Hepatocyte (in vitro differentiated cells): ENCODE data around the gene MXRA7. TPM values are rescaled to one million over a fixed set of nuclear protein-coding genes. Genes with fewer than 3 reads are reported as not detected.

Experiments
- DNase-seq: peaks from one replicate; pipeline ENCODE4 v3.0.0-alpha.2; 2016; ENCODE audit warnings: low spot score
- H2AFZ ChIP-seq: fragments of 200-600 bp; sonication (generic); 2 replicates; pipeline ENCODE4 v1.6.0; 2016; ENCODE audit warnings: antibody characterized with exemption, mild to moderate bottlenecking
- H3K27ac ChIP-seq: fragments of 200-600 bp; sonication (generic); 2 replicates; pipeline ENCODE4 v1.5.1; 2016; ENCODE audit warnings: mild to moderate bottlenecking
- H3K27me3 ChIP-seq: fragments of 200-600 bp; sonication (generic); 2 replicates; pipeline ENCODE4 v1.6.1; 2016
- H3K36me3 ChIP-seq: fragments of 200-600 bp; sonication (generic); replicated peaks from 2 replicates; pipeline ENCODE4 v1.5.1; 2016; ENCODE audit warnings: low read depth; ENCODE audit not compliant: insufficient read depth
- H3K4me1 ChIP-seq: fragments of 200-600 bp; sonication (generic); 2 replicates; pipeline ENCODE4 v1.5.1; 2016; ENCODE audit warnings: mild to moderate bottlenecking, moderate library complexity; ENCODE audit not compliant: insufficient read depth
- H3K4me2 ChIP-seq: fragments of 200-600 bp; sonication (generic); 2 replicates; pipeline ENCODE4 v1.6.0; 2016
- H3K4me3 ChIP-seq: fragments of 200-600 bp; sonication (generic); 2 replicates; pipeline ENCODE4 v1.5.1; 2016; ENCODE audit warnings: mild to moderate bottlenecking
- H3K79me2 ChIP-seq: fragments of 200-600 bp; sonication (generic); 2 replicates; pipeline ENCODE4 v1.6.0; 2017; ENCODE audit warnings: mild to moderate bottlenecking
- H3K9me2 ChIP-seq: fragments of 200-600 bp; sonication (generic); replicated peaks from 2 replicates; pipeline ENCODE4 v1.6.0; 2017; ENCODE audit warnings: mild to moderate bottlenecking; ENCODE audit not compliant: insufficient read depth
- H3K9me3 ChIP-seq: fragments of 200-600 bp; sonication (generic); 2 replicates; pipeline ENCODE4 v1.5.1; 2016; ENCODE audit warnings: low read depth, mild to moderate bottlenecking
- H4K20me1 ChIP-seq: fragments of 200-600 bp; sonication (generic); 2 replicates; pipeline ENCODE4 v1.6.0; 2016; ENCODE audit warnings: mild to moderate bottlenecking; ENCODE audit not compliant: insufficient read depth, poor library complexity, severe bottlenecking
- CTCF ChIP-seq: fragments of 200-600 bp; sonication (generic); IDR thresholded peaks from 2 replicates; pipeline ENCODE4 v1.5.1; 2016; ENCODE audit warnings: antibody characterized with exemption, mild to moderate bottlenecking; ENCODE audit not compliant: poor library complexity
- EZH2 ChIP-seq: fragments of 200-600 bp; sonication (generic); IDR thresholded peaks from 2 replicates; pipeline ENCODE4 v1.6.1; 2016; ENCODE audit warnings: antibody characterized with exemption, mild to moderate bottlenecking, borderline replicate concordance
- EZH2phosphoT487 ChIP-seq: fragments of 200-600 bp; sonication (generic); IDR thresholded peaks from one replicate; pipeline ENCODE4 v1.6.1; 2018; ENCODE audit warnings: antibody characterized with exemption, mild to moderate bottlenecking, low read depth, moderate library complexity; ENCODE audit not compliant: unreplicated experiment, severe bottlenecking
- WGBS: methylation state at CpG from one replicate; pipeline ENCODE4 v1.1.6; 2016; ENCODE audit warnings: low lambda C conversion rate; ENCODE audit errors: missing lambda C conversion rate; 5-methylcytosine and 5-hydroxymethylcytosine counted together
- polyA plus RNA-seq: library from polyadenylated mRNA; unstranded; fragments of >200 nt; fragmentation: Nextera tagmentation; extraction: Ambion mirVana; gene quantifications from 2 replicates; pipeline ENCODE4 v1.2.1, GENCODE V29; 2016
- total RNA-seq: library from RNA; depleted of rRNA; stranded (reverse); fragments of >200 nt; gene quantifications from 2 replicates; pipeline ENCODE4 v1.2.3, GENCODE V29; 2014

MXRA7 gene
- total and polyA plus RNA-seq, 2 experiments from 2014 or later, result 101 to 117 TPM

GRCh38 chr17:76690596-76691280 lies 20.0 kb downstream of the MXRA7 start:
- Histone ChIP-seq H4K20me1 (no peaks in the 10 kb centered on the region), H3K36me3 (no peaks in the 10 kb centered on the region), H3K4me2 (no peak overlapping the region), H3K79me2 (peaks cover 50% of the 10 kb centered on the region), H3K4me3 (no peak overlapping the region), H2AFZ (no peak overlapping the region), H3K4me1 (peaks cover 27% of the 10 kb centered on the region), H3K9me2 (no peaks in the 10 kb centered on the region), H3K27me3 (no peaks in the 10 kb centered on the region), H3K27ac (no peak overlapping the region), H3K9me3 (no peaks in the 10 kb centered on the region)
- WGBS, result 95% methylated on average over 13 of the region's 13 CpGs
- no peak for DNase-seq
- no peak for TF ChIP-seq EZH2

- H3K4me1 ChIP-seq, result peaks cover 27% of the 10 kb centered on the region
- H4K20me1 ChIP-seq, result no peaks in the 10 kb centered on the region
- H3K4me3 ChIP-seq, result no peak overlapping the region
- peaks cover 42% of the 10 kb centered on the region for H3K79me2 ChIP-seq
- no peaks in the 10 kb centered on the region for H3K36me3 ChIP-seq
- H2AFZ ChIP-seq, result no peak overlapping the region
- H3K9me3 ChIP-seq, result no peaks in the 10 kb centered on the region
- H3K27me3 ChIP-seq, result no peaks in the 10 kb centered on the region
- no peak overlapping the region for H3K4me2 ChIP-seq
- no peak overlapping the region for H3K27ac ChIP-seq
- WGBS, result 81% methylated on average over 11 of the region's 11 CpGs
- TF ChIP-seq EZH2 (no peak), EZH2phosphoT487 (no peak), CTCF (no peak)
- no peak for DNase-seq
- no peaks in the 10 kb centered on the region for H3K9me2 ChIP-seq
Observed at GRCh38 chr17:76689859-76690258, 20.9 kb downstream of the MXRA7 start.

- Histone ChIP-seq H3K27me3 (no peaks in the 10 kb centered on the region), H3K27ac (peak overlapping the region; percentile 86), H3K9me2 (no peaks in the 10 kb centered on the region), H3K36me3 (no peaks in the 10 kb centered on the region), H3K79me2 (peaks cover 28% of the 10 kb centered on the region), H4K20me1 (no peaks in the 10 kb centered on the region), H2AFZ (no peak overlapping the region), H3K4me2 (peak overlapping the region; percentile 59), H3K4me1 (peaks cover 27% of the 10 kb centered on the region), H3K9me3 (no peaks in the 10 kb centered on the region), H3K4me3 (no peak overlapping the region)
- DNase-seq, result no peak
- WGBS, result 87% methylated on average over 11 of the region's 11 CpGs
- no peak for TF ChIP-seq EZH2phosphoT487
- TF ChIP-seq CTCF, result no peak
- TF ChIP-seq EZH2, result no peak
Observed at GRCh38 chr17:76688165-76688622, 22.6 kb downstream of the MXRA7 start.

- no peaks in the 10 kb centered on the region for H3K36me3 ChIP-seq
- no peaks in the 10 kb centered on the region for H3K9me2 ChIP-seq
- H4K20me1 ChIP-seq, result no peaks in the 10 kb centered on the region
- no peaks in the 10 kb centered on the region for H3K27me3 ChIP-seq
- DNase-seq, result no peak
- H3K4me2 ChIP-seq, result peak overlapping the region; percentile 58
- H3K4me3 ChIP-seq, result no peak overlapping the region
- peaks cover 22% of the 10 kb centered on the region for H3K79me2 ChIP-seq
- H3K27ac ChIP-seq, result peak overlapping the region; percentile 86
- TF ChIP-seq EZH2 (no peak), EZH2phosphoT487 (no peak), CTCF (no peak)
- peaks cover 27% of the 10 kb centered on the region for H3K4me1 ChIP-seq
- H3K9me3 ChIP-seq, result no peaks in the 10 kb centered on the region
- no peak overlapping the region for H2AFZ ChIP-seq
- 77% methylated on average over 24 of the region's 26 CpGs for WGBS
Observed at GRCh38 chr17:76687298-76688164, 23.2 kb downstream of the MXRA7 start.
